HepG2 (cell line): Measurements from ENCODE around the gene NRN1L. TPM values are rescaled to one million over a fixed set of nuclear protein-coding genes. Genes with fewer than 3 reads are reported as not detected.

ENCODE experiments used
- ARID5B ChIP-seq: IDR thresholded peaks from 2 replicates; pipeline ENCODE4 v1.4.0; 2020; ENCODE audit warnings: mild to moderate bottlenecking, missing genetic modification reagents
- CBX1 ChIP-seq: IDR thresholded peaks from one replicate; pipeline ENCODE4 v1.6.1; 2016; ENCODE audit warnings: antibody characterized with exemption, low read depth
- FOXA3 ChIP-seq: IDR thresholded peaks from 2 replicates; pipeline ENCODE4 v1.6.1; 2016; ENCODE audit warnings: missing genetic modification reagents, missing compliant biosample characterization
- GABPB1 ChIP-seq: IDR thresholded peaks from 2 replicates; pipeline ENCODE4 v1.6.1; 2016; ENCODE audit warnings: mild to moderate bottlenecking, missing genetic modification reagents, moderate library complexity, missing compliant biosample characterization
- MXD1 ChIP-seq: sonication (generic); formaldehyde crosslinking; IDR thresholded peaks from 2 replicates; pipeline ENCODE4 v1.4.0; 2020; ENCODE audit warnings: mild to moderate bottlenecking, missing genetic modification reagents
- PAWR ChIP-seq: sonication (generic); formaldehyde crosslinking; IDR thresholded peaks from 2 replicates; pipeline ENCODE4 v1.4.0; 2020; ENCODE audit warnings: missing genetic modification reagents, mild to moderate bottlenecking, borderline replicate concordance
- ZC3H4 ChIP-seq: sonication (generic); formaldehyde crosslinking; IDR thresholded peaks from 2 replicates; pipeline ENCODE4 v1.4.0; 2020; ENCODE audit warnings: missing genetic modification reagents, borderline replicate concordance
- ZKSCAN1 ChIP-seq: fragments of 150-350 bp; IDR thresholded peaks from 2 replicates; pipeline ENCODE4 v1.6.1; 2014; ENCODE audit warnings: low read length
- ZNF24 ChIP-seq: fragments of 450-650 bp; IDR thresholded peaks from 2 replicates; pipeline ENCODE4 v1.6.1; 2017; ENCODE audit warnings: antibody characterized with exemption, mild to moderate bottlenecking
- ZNF335 ChIP-seq: sonication (generic); formaldehyde crosslinking; IDR thresholded peaks from 2 replicates; pipeline ENCODE4 v1.4.0; 2020; ENCODE audit warnings: missing genetic modification reagents
- ZNF891 ChIP-seq: sonication (generic); formaldehyde crosslinking; IDR thresholded peaks from 2 replicates; pipeline ENCODE4 v1.5.0; 2020; ENCODE audit warnings: mild to moderate bottlenecking, missing genetic modification reagents
- ZSCAN9 ChIP-seq: IDR thresholded peaks from 2 replicates; pipeline ENCODE4 v1.6.1; 2016; ENCODE audit warnings: borderline replicate concordance
- polyA plus RNA-seq, 8 experiments: library from polyadenylated mRNA; depleted of rRNA in 3 of 8; stranded (reverse) in 7 of 8; unstranded in 1 of 8; fragments of >200 nt; fragmentation: Illumina TruSeq in 4 of 8; extraction: Trizol in 4 of 8; gene quantifications; 2 replicates each; pipeline versions ENCODE4 v1.2.1 to v1.2.3, GENCODE V29; 2011 to 2016; ENCODE audit warnings: low read depth in 4 of 8, missing spikeins in 1 of 8, mixed read lengths in 1 of 8; ENCODE audit not compliant: insufficient read depth in 1 of 8
- total RNA-seq, 5 experiments: library from RNA; depleted of rRNA; stranded (reverse); fragments of >200 nt; fragmentation: Illumina TruSeq; extraction: Trizol; gene quantifications; 2 replicates each; pipeline ENCODE4 v1.2.3, GENCODE V29; 2016; ENCODE audit warnings: low read depth in 1 of 5
- TF ChIP-seq, protein P1 (sequence below): sonication (generic); formaldehyde crosslinking; IDR thresholded peaks from 2 replicates; pipeline ENCODE4 v1.4.0; 2020; ENCODE audit warnings: missing genetic modification reagents, borderline replicate concordance
- TF ChIP-seq, protein P2 (sequence below), 2 experiments: sonication (generic) in 1 of 2; formaldehyde crosslinking in 1 of 2; IDR thresholded peaks; 2 replicates each; pipeline versions ENCODE4 v1.4.0 to v1.6.1; 2016 to 2020; ENCODE audit warnings: borderline replicate concordance in 1 of 2, low read depth in 1 of 2, mild to moderate bottlenecking in 1 of 2, missing genetic modification reagents in 1 of 2
- TF ChIP-seq, protein P3 (sequence below): sonication (generic); formaldehyde crosslinking; IDR thresholded peaks from 2 replicates; pipeline ENCODE4 v1.8.0; 2022; ENCODE audit warnings: mild to moderate bottlenecking, missing genetic modification reagents, moderate library complexity

The NRN1L gene
- total and polyA plus RNA-seq, 2 of the 13 experiments (the other 11 are each of a cell fraction or from before 2014, with no cell fraction given): 0.53 to 1.2 TPM

DNA sequence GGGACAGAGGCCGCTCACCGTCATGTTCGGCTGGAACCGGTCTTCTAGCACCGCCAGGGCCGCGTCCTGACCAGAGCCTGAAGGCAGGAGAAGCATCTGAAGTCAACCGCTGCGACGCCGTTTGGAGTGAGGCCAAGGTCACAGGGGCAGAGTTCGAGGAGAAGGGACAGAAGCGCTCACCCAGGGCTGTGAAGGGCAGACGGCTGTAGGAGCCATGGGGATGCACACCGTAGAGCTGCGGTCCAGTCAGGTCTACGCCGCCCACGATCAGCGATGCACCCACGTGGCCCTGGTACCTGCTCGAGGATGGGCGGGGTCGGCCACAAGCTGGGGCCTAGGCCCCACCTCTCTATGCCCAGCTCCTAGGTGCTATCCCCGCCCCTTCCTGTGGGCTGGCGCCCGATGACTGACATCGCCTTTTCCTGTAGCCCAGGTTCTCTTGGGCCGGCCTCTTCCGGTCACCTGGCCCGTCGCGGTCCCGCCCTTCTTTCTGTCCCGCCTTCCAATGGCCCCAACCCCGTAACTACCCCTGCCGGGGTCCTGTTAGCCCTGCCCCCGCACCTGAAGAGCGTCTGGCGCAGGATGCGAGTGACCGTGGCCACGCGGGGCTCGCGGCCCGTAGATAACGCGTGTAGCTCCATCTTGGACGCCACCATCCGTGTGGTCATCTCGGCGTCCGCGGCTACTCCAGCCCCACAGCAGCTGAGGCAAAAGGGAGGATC is 50.9 kb downstream of the NRN1L start (continued):
- TF ChIP-seq GABPB1 (peak; percentile 97), FOXA3 (peak; percentile 61), MXD1 (CRISPR knock-in tag) (peak; percentile 100), ZKSCAN1 (no peak), ZNF891 (CRISPR knock-in tag) (no peak; the same call in 1 of the 2 replicates), CBX1 (peak; percentile 73), ARID5B (CRISPR knock-in tag) (no peak), ZC3H4 (peak; percentile 50; the same call in 1 of the 2 replicates), PAWR (CRISPR knock-in tag) (0 out of 2 replicates have a peak, but pooled peaks have one; percentile 10), ZSCAN9 (CRISPR knock-in tag) (0 out of 2 replicates have a peak, but pooled peaks have one; percentile 26), ZNF24 (no peak), ZNF335 (peak; percentile 88; the same call in 1 of the 2 replicates)
- TF ChIP-seq, protein P1, sequence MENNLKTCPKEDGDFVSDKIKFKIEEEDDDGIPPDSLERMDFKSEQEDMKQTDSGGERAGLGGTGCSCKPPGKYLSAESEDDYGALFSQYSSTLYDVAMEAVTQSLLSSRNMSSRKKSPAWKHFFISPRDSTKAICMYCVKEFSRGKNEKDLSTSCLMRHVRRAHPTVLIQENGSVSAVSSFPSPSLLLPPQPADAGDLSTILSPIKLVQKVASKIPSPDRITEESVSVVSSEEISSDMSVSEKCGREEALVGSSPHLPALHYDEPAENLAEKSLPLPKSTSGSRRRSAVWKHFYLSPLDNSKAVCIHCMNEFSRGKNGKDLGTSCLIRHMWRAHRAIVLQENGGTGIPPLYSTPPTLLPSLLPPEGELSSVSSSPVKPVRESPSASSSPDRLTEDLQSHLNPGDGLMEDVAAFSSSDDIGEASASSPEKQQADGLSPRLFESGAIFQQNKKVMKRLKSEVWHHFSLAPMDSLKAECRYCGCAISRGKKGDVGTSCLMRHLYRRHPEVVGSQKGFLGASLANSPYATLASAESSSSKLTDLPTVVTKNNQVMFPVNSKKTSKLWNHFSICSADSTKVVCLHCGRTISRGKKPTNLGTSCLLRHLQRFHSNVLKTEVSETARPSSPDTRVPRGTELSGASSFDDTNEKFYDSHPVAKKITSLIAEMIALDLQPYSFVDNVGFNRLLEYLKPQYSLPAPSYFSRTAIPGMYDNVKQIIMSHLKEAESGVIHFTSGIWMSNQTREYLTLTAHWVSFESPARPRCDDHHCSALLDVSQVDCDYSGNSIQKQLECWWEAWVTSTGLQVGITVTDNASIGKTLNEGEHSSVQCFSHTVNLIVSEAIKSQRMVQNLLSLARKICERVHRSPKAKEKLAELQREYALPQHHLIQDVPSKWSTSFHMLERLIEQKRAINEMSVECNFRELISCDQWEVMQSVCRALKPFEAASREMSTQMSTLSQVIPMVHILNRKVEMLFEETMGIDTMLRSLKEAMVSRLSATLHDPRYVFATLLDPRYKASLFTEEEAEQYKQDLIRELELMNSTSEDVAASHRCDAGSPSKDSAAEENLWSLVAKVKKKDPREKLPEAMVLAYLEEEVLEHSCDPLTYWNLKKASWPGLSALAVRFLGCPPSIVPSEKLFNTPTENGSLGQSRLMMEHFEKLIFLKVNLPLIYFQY (CRISPR knock-in tag): no peak
- TF ChIP-seq, protein P2, sequence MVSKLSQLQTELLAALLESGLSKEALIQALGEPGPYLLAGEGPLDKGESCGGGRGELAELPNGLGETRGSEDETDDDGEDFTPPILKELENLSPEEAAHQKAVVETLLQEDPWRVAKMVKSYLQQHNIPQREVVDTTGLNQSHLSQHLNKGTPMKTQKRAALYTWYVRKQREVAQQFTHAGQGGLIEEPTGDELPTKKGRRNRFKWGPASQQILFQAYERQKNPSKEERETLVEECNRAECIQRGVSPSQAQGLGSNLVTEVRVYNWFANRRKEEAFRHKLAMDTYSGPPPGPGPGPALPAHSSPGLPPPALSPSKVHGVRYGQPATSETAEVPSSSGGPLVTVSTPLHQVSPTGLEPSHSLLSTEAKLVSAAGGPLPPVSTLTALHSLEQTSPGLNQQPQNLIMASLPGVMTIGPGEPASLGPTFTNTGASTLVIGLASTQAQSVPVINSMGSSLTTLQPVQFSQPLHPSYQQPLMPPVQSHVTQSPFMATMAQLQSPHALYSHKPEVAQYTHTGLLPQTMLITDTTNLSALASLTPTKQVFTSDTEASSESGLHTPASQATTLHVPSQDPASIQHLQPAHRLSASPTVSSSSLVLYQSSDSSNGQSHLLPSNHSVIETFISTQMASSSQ (IDR thresholded peaks at IDR 0.05; ENCODE audit: low read depth): no peak
- TF ChIP-seq, protein P2 (CRISPR knock-in tag; IDR thresholded peaks at IDR 0.05; ENCODE audit: borderline replicate concordance): peak; percentile 81; the same call in 1 of the 2 replicates
- TF ChIP-seq, protein P3, sequence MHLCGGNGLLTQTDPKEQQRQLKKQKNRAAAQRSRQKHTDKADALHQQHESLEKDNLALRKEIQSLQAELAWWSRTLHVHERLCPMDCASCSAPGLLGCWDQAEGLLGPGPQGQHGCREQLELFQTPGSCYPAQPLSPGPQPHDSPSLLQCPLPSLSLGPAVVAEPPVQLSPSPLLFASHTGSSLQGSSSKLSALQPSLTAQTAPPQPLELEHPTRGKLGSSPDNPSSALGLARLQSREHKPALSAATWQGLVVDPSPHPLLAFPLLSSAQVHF (CRISPR knock-in tag): peak; percentile 38; the same call in 1 of the 2 replicates
